ENCODE measurements around the gene MMRN1. TPM values are rescaled to one million over a fixed set of nuclear protein-coding genes. Genes with fewer than 3 reads are reported as not detected.

Gene MMRN1
- total RNA-seq, 1 experiment from 2014 or later = not detected

GRCh38 chr4:89929425-89930159 lies 34.9 kb downstream of the MMRN1 start:
- TF ChIP-seq SIN3A (IDR thresholded peaks at IDR 0.05; ENCODE audit: borderline replicate concordance, insufficient read depth, low read depth, low read length) (no peak), TCF7L2 (IDR thresholded peaks at IDR 0.05; ENCODE audit: low read depth, low read length) (no peak), CTCF (IDR thresholded peaks at IDR 0.05) (no peak), POLR2AphosphoS5 (IDR thresholded peaks at IDR 0.05; ENCODE audit: low read depth, low read length) (no peak)
- Histone ChIP-seq H3K27me3 (ENCODE audit: control insufficient read depth, insufficient read depth, low read length) (no peaks in the 10 kb centered on the region), H3K9me3 (ENCODE audit: control insufficient read depth, insufficient read depth, low read depth, low read length) (no peaks in the 10 kb centered on the region), H3K27ac (ENCODE audit: low read length) (no peak overlapping the region), H3K36me3 (ENCODE audit: control insufficient read depth, insufficient read depth, low read length) (no peaks in the 10 kb centered on the region), H3K4me1 (ENCODE audit: control insufficient read depth, insufficient read depth, low read length) (no peaks in the 10 kb centered on the region), H3K4me3 (ENCODE audit: low read depth in 2 of 2, low read length in 2 of 2) (no peak overlapping the region)
- CTCF ChIA-PET = no interaction called here
- POLR2A ChIA-PET = no interaction called here
- intact Hi-C loops (cut with micrococcal nuclease; ENCODE audit: unreplicated experiment) = no loop called here
- DNase-seq (ENCODE audit: low read depth, low spot score) (no peak), ATAC-seq (no peak)
- in situ Hi-C loops (cut with HindIII; ENCODE audit: low pct_unique_long_range_greater_than_20kb, low sequenced_read_pairs) = no loop called here
- BruUV-seq (replicated peaks) = no TSS peak

- POLR2A ChIA-PET = no interaction called here
- TF ChIP-seq SIN3A (IDR thresholded peaks at IDR 0.05; ENCODE audit: borderline replicate concordance, insufficient read depth, low read depth, low read length) (no peak), TCF7L2 (IDR thresholded peaks at IDR 0.05; ENCODE audit: low read depth, low read length) (no peak), POLR2AphosphoS5 (IDR thresholded peaks at IDR 0.05; ENCODE audit: low read depth, low read length) (no peak), REST (IDR thresholded peaks at IDR 0.05; ENCODE audit: insufficient read depth in 1 of 2, low read depth in 2 of 2, low read length in 1 of 2) (no peak), CTCF (IDR thresholded peaks at IDR 0.05) (no peak)
- H3K27me3 ChIP-seq (ENCODE audit: control insufficient read depth, insufficient read depth, low read length) = no peaks in the 10 kb centered on the region
- DNase-seq (ENCODE audit: low read depth, low spot score) = no peak
- no peaks in the 10 kb centered on the region for H3K9me3 ChIP-seq (ENCODE audit: control insufficient read depth, insufficient read depth, low read depth, low read length)
- CTCF ChIA-PET = no interaction called here
- no peak for ATAC-seq
- intact Hi-C loops (cut with micrococcal nuclease; ENCODE audit: unreplicated experiment) (no loop called here), in situ Hi-C loops (cut with HindIII; ENCODE audit: low pct_unique_long_range_greater_than_20kb, low sequenced_read_pairs) (no loop called here)
- H3K36me3 ChIP-seq (ENCODE audit: control insufficient read depth, insufficient read depth, low read length) = no peaks in the 10 kb centered on the region
- H3K27ac ChIP-seq (ENCODE audit: low read length) = no peak overlapping the region
- H3K4me3 ChIP-seq (ENCODE audit: low read depth in 2 of 2, low read length in 2 of 2) = no peak overlapping the region
- no TSS peak for BruUV-seq (replicated peaks)
- no peaks in the 10 kb centered on the region for H3K4me1 ChIP-seq (ENCODE audit: control insufficient read depth, insufficient read depth, low read length)
Observed at GRCh38 chr4:89939546-89939945, 44.9 kb downstream of the MMRN1 start.
